K562 (cell line): ENCODE measurements around the gene ARSK. TPM values are rescaled to one million over a fixed set of nuclear protein-coding genes. Genes with fewer than 3 reads are reported as not detected.

Experiments used
- ATF7 ChIP-seq: fragments of 450-650 bp; IDR thresholded peaks from 2 replicates; pipeline ENCODE4 v1.7.1; 2014; ENCODE audit warnings: mild to moderate bottlenecking, moderate library complexity
- CBX8 ChIP-seq: fragments of 200-600 bp; sonication (generic); IDR thresholded peaks from 2 replicates; pipeline ENCODE4 v1.6.1; 2012; ENCODE audit warnings: borderline replicate concordance, mixed run types, low read depth, mild to moderate bottlenecking, moderate library complexity, mixed read lengths, low read length, control low read depth, inconsistent platforms; ENCODE audit not compliant: poor library complexity, severe bottlenecking; ENCODE audit errors: extremely low read depth
- EHMT2 ChIP-seq: fragments of 450-650 bp; IDR thresholded peaks from 2 replicates; pipeline ENCODE4 v1.6.1; 2018; ENCODE audit warnings: antibody characterized with exemption
- ELF1 ChIP-seq: fragments of 200-800 bp; sonication (Bioruptor generic); IDR thresholded peaks from 2 replicates; pipeline ENCODE4 v1.6.1; 2016; ENCODE audit warnings: missing genetic modification characterization, missing compliant biosample characterization
- FOXM1 ChIP-seq, 2 experiments: fragments of 450-650 bp in 1 of 2; sonication (generic) in 1 of 2; formaldehyde crosslinking in 1 of 2; IDR thresholded peaks; 2 replicates each; pipeline versions ENCODE4 v1.6.1 to v1.9.0; 2017 to 2022; ENCODE audit warnings: low read depth in 2 of 2, mild to moderate bottlenecking in 2 of 2, missing genetic modification reagents in 1 of 2, moderate library complexity in 1 of 2
- MTA3 ChIP-seq: fragments of 450-650 bp; formaldehyde crosslinking; IDR thresholded peaks from 2 replicates; pipeline ENCODE4 v1.6.1; 2017; ENCODE audit warnings: mild to moderate bottlenecking, borderline replicate concordance
- MYC ChIP-seq, 2 experiments: fragments of 250-450 bp in 1 of 2; sonication (Bioruptor Pico) in 1 of 2; IDR thresholded peaks; 2 replicates each; pipeline versions ENCODE4 v1.5.1 to v1.6.1; 2012 to 2021; ENCODE audit warnings: low read depth in 2 of 2, borderline replicate concordance in 1 of 2, improper control_type of control experiment in 1 of 2, low read length in 1 of 2, mild to moderate bottlenecking in 1 of 2, moderate library complexity in 1 of 2
- SP1 ChIP-seq: sonication (generic); formaldehyde crosslinking; IDR thresholded peaks from 2 replicates; pipeline ENCODE4 v1.8.1; 2022; ENCODE audit warnings: mild to moderate bottlenecking, missing genetic modification reagents
- ZNF124 ChIP-seq: sonication (generic); formaldehyde crosslinking; IDR thresholded peaks from 2 replicates; pipeline ENCODE4 v1.8.1; 2022; ENCODE audit warnings: missing genetic modification reagents
- ZNF3 ChIP-seq: fragments of 250-450 bp; sonication (Bioruptor Pico); IDR thresholded peaks from 2 replicates; pipeline ENCODE4 v1.5.0; 2021; ENCODE audit warnings: mild to moderate bottlenecking, moderate library complexity
- ZNF561 ChIP-seq: fragments of 450-650 bp; formaldehyde crosslinking; conservative IDR thresholded peaks from 2 replicates; pipeline ENCODE4 v1.4.0; 2020; ENCODE audit warnings: mild to moderate bottlenecking, moderate library complexity
- ZNF583 ChIP-seq: fragments of 250-450 bp; sonication (Bioruptor Pico); IDR thresholded peaks from 2 replicates; pipeline ENCODE4 v1.4.0; 2020
- ZNF77 ChIP-seq: fragments of 250-450 bp; sonication (Bioruptor Pico); IDR thresholded peaks from 2 replicates; pipeline ENCODE4 v1.5.0; 2020
- polyA plus RNA-seq, 8 experiments: library from polyadenylated mRNA; depleted of rRNA in 4 of 8; stranded (reverse) in 5 of 8; unstranded in 3 of 8; fragments of >200 nt; fragmentation: Nextera tagmentation in 2 of 8; fragmentation: Illumina TruSeq in 1 of 8; extraction: Ambion mirVana in 2 of 8; extraction: Trizol in 1 of 8; gene quantifications; 2 replicates each; pipeline versions ENCODE4 v1.2.1 to v1.2.3, GENCODE V29; 2011 to 2014; ENCODE audit warnings: inconsistent platforms in 1 of 8, missing spikeins in 1 of 8
- total RNA-seq, 7 experiments: library from RNA; depleted of rRNA in 6 of 7; stranded (reverse); fragments of >200 nt in 6 of 7; fragmentation: Illumina TruSeq in 2 of 7; extraction: Trizol in 2 of 7; gene quantifications; 2 replicates each; pipeline versions ENCODE4 v1.2.1 to v1.2.3, GENCODE V29; 2011 to 2021; ENCODE audit warnings: low replicate concordance in 1 of 7
- TF ChIP-seq, protein P1 (sequence below): fragments of 450-650 bp; formaldehyde crosslinking; IDR thresholded peaks from 2 replicates; pipeline ENCODE4 v1.4.0; 2022; ENCODE audit warnings: missing genetic modification characterization
- TF ChIP-seq, protein P2 (sequence below): IDR thresholded peaks from 2 replicates; pipeline ENCODE4 v1.6.1; 2012; ENCODE audit warnings: low read depth, low read length, improper control_type of control experiment, borderline replicate concordance
- TF ChIP-seq, protein P3 (sequence below): fragments of 450-650 bp; formaldehyde crosslinking; IDR thresholded peaks from 2 replicates; pipeline ENCODE4 v1.4.0; 2020; ENCODE audit warnings: mild to moderate bottlenecking, mixed read lengths
- TF ChIP-seq, protein P4 (sequence below): fragments of 450-650 bp; formaldehyde crosslinking; IDR thresholded peaks from 2 replicates; pipeline ENCODE4 v1.4.0; 2020; ENCODE audit warnings: mild to moderate bottlenecking, moderate library complexity
- TF ChIP-seq, protein P5 (sequence below): sonication (generic); formaldehyde crosslinking; IDR thresholded peaks from 2 replicates; pipeline ENCODE4 v1.8.1; 2022; ENCODE audit warnings: missing genetic modification reagents

Gene ARSK
- total and polyA plus RNA-seq, 9 of the 15 experiments (the other 6 are each of a cell fraction or from before 2014, with no cell fraction given) = 2.7 to 9.4 (median 7.1) TPM

DNA sequence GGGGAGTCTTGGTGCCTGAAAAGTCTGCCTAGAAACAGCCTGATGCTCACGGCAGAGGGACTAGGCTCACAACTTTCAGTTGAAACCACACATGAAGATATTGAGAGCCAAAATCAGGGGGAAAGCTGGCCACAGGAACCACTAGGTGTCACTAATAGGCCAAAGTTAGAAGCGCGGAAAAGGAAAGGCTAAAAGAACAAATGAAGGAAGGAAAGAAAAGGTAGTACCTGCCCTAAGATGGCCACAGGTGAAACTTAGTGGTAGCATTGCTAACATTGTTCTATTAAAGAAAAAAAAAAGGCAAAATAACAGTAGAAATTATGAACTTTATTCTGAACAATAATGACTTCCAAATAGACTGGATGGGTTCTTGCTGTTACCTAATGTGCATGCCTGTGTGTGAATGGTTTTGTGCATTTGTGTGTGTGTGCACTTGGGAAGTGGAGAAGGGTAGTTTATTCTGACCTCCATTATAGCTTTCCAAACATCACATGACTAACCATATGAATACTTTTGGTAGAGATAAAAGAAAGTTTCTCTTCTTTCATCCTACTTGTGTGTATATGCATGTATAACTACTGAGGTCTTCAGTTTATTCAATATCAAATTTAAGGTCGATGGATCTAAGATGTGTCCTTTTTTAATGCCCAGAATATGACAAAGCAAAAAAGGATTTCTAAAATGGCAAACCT is 89.6 kb downstream of the ARSK start (continued):
- TF ChIP-seq, protein P1, sequence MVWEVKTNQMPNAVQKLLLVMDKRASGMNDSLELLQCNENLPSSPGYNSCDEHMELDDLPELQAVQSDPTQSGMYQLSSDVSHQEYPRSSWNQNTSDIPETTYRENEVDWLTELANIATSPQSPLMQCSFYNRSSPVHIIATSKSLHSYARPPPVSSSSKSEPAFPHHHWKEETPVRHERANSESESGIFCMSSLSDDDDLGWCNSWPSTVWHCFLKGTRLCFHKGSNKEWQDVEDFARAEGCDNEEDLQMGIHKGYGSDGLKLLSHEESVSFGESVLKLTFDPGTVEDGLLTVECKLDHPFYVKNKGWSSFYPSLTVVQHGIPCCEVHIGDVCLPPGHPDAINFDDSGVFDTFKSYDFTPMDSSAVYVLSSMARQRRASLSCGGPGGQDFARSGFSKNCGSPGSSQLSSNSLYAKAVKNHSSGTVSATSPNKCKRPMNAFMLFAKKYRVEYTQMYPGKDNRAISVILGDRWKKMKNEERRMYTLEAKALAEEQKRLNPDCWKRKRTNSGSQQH (CRISPR knock-in tag) = no peak
- TF ChIP-seq, protein P2, sequence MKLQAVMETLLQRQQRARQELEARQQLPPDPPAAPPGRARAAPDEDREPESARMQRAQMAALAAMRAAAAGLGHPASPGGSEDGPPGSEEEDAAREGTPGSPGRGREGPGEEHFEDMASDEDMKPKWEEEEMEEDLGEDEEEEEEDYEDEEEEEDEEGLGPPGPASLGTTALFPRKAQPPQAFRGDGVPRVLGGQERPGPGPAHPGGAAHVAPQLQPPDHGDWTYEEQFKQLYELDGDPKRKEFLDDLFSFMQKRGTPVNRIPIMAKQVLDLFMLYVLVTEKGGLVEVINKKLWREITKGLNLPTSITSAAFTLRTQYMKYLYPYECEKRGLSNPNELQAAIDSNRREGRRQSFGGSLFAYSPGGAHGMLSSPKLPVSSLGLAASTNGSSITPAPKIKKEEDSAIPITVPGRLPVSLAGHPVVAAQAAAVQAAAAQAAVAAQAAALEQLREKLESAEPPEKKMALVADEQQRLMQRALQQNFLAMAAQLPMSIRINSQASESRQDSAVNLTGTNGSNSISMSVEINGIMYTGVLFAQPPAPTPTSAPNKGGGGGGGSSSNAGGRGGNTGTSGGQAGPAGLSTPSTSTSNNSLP = no peak
- TF ChIP-seq ATF7 (0 out of 2 replicates have a peak, but pooled peaks have one; percentile 7), ZNF77 (CRISPR knock-in tag) (no peak), ZNF3 (CRISPR knock-in tag) (no peak), ZNF124 (no peak), SP1 (CRISPR knock-in tag) (no peak), MYC (IDR thresholded peaks at IDR 0.05; ENCODE audit: low read depth, low read length) (no peak), MYC (CRISPR knock-in tag; IDR thresholded peaks at IDR 0.05; ENCODE audit: borderline replicate concordance, low read depth) (no peak), CBX8 (no peak), EHMT2 (no peak), ZNF583 (CRISPR knock-in tag) (no peak), MTA3 (no peak), FOXM1 (IDR thresholded peaks at IDR 0.05; ENCODE audit: low read depth) (no peak), FOXM1 (CRISPR knock-in tag; IDR thresholded peaks at IDR 0.05; ENCODE audit: low read depth) (no peak), ZNF561 (no peak), ELF1 (tag) (no peak)
- TF ChIP-seq, protein P3, sequence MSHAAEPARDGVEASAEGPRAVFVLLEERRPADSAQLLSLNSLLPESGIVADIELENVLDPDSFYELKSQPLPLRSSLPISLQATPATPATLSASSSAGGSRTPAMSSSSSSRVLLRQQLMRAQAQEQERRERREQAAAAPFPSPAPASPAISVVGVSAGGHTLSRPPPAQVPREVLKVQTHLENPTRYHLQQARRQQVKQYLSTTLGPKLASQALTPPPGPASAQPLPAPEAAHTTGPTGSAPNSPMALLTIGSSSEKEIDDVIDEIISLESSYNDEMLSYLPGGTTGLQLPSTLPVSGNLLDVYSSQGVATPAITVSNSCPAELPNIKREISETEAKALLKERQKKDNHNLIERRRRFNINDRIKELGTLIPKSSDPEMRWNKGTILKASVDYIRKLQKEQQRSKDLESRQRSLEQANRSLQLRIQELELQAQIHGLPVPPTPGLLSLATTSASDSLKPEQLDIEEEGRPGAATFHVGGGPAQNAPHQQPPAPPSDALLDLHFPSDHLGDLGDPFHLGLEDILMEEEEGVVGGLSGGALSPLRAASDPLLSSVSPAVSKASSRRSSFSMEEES (CRISPR knock-in tag) = peak; percentile 81
- TF ChIP-seq, protein P4, sequence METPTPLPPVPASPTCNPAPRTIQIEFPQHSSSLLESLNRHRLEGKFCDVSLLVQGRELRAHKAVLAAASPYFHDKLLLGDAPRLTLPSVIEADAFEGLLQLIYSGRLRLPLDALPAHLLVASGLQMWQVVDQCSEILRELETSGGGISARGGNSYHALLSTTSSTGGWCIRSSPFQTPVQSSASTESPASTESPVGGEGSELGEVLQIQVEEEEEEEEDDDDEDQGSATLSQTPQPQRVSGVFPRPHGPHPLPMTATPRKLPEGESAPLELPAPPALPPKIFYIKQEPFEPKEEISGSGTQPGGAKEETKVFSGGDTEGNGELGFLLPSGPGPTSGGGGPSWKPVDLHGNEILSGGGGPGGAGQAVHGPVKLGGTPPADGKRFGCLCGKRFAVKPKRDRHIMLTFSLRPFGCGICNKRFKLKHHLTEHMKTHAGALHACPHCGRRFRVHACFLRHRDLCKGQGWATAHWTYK (CRISPR knock-in tag) = no peak
- TF ChIP-seq, protein P5, sequence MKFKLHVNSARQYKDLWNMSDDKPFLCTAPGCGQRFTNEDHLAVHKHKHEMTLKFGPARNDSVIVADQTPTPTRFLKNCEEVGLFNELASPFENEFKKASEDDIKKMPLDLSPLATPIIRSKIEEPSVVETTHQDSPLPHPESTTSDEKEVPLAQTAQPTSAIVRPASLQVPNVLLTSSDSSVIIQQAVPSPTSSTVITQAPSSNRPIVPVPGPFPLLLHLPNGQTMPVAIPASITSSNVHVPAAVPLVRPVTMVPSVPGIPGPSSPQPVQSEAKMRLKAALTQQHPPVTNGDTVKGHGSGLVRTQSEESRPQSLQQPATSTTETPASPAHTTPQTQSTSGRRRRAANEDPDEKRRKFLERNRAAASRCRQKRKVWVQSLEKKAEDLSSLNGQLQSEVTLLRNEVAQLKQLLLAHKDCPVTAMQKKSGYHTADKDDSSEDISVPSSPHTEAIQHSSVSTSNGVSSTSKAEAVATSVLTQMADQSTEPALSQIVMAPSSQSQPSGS (CRISPR knock-in tag) = no peak
